Activated CD4-positive, CD25-positive, alpha-beta regulatory T cell treated with anti-CD3 and anti-CD28 coated beads, Interleukin-2, amount 50 U/mL, for 24 hours (primary cell): ENCODE measurements around the gene MPPED2.

ENCODE experiments used
- ATAC-seq, 2 donors: fragments of 150-1000 bp; cut with Tn5 transposase; one replicate each; pipeline ENCODE4 v1.10.0; 2021; ENCODE audit warnings: mild to moderate bottlenecking in 1 of 2, moderate library complexity in 1 of 2

MPPED2 gene

DNA sequence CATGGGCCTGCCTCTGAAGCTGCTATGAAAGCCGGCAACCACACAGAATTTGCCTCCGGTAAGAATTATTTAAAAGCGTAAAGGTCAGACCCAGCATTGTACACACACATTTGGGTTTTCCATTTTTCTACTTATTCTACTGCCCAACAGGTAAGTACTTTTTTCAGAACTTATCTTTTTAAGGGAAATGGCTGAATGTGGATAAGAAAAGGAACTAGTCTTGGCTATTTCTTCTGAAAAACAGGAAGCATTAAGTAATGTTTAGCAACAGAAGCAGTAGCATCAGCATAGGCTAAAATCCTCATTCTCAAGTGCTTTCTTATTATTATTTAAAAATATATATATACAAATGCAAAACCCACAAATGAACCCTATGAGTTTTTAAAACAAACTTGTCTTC is 103.1 kb downstream of the MPPED2 start:
- ATAC-seq = no peak

DNA sequence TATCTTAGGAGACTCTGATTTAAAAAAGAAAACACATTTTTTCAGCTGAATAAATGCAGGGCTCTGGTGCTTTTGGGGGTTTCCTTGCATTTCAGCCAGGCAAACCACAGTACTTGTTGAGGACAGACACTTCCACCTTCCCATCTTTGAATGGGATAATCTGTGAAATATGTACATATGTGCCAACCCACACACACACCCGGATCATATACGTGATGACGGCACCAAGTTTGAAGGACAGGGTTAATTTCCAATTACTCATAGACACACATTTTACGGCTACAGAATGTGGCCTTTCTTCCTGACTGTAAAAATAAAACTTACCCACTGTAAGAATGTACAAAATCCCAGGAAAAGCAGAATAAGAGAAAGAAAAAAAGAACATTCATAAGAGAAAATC is 104.4 kb downstream of the MPPED2 start:
- no peak for ATAC-seq

DNA sequence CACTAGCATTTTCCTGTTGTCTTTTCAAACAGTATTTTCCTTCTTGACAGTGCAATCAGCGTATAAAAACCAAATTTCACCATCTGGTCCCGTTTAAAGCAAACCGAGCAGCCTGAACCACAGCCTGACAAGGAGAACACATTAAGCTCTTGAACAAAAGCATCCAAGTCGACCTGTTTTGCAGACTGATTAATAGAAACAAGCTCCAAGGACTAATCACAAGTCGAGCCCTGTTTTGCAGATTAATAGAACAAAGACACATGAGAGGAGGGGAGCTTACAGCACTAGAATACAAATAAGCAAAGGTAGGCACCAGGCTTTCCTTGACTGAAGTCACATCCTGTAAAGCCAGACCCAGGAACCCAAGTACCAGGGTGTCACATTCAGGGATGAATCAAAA is 104.8 kb downstream of the MPPED2 start:
- ATAC-seq = no peak

DNA sequence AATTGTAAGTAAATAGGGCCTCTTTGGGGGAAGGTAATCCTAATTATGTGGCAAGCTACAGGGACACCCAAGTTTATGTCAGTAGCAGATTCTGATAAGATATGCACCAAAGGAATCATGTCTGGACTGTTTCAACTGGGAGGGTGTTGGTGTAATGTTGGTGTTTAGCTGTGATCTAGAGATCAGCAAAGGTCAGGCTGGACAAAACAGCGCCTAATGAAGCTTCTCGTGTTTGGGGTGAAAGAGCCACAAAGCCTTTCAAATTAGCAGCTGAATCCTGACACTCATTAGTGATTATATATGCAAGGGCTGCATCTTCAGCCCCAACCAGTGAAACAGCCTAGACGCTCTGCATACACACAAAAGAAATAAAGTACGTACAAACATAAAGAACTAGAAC is 106.3 kb downstream of the MPPED2 start:
- ATAC-seq = no peak

DNA sequence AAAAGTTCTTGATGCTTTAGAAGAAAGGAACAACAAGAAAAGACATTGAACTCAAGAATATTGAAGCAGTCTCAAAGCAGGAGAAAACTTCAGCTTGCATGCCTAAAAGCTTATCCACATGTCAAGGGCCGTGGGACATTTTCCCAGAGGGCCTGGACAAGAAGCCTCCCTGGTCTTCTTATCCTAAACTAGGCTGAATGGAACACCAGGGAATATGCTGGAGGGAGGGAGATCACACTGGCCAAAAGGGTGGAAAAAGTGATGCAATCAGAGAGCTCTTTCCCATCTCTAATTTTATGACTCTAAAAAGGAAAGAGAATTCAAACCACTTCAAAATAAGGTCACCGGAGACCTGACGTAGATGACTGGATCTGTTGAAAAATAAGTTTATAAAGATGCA is 107.2 kb downstream of the MPPED2 start:
- ATAC-seq = no peak

DNA sequence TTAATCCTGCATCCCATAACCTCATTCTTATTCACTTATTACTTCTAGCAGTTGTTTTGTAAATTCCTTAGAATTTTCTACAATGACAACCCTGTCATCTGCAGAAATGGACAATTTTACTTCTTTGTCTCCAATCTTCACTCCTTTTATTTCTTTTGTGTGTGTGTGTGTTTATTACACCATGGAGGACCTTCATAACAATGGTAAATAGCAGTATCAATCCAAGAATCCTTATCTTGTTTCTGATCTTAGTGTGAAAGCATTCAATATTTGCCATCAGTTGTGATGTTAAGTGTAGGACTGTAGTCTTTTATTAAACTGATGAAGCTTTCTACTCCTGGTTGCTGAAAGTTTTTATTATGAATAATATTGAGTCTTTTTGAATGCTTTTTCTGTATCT is 109.1 kb downstream of the MPPED2 start:
- ATAC-seq = no peak

DNA sequence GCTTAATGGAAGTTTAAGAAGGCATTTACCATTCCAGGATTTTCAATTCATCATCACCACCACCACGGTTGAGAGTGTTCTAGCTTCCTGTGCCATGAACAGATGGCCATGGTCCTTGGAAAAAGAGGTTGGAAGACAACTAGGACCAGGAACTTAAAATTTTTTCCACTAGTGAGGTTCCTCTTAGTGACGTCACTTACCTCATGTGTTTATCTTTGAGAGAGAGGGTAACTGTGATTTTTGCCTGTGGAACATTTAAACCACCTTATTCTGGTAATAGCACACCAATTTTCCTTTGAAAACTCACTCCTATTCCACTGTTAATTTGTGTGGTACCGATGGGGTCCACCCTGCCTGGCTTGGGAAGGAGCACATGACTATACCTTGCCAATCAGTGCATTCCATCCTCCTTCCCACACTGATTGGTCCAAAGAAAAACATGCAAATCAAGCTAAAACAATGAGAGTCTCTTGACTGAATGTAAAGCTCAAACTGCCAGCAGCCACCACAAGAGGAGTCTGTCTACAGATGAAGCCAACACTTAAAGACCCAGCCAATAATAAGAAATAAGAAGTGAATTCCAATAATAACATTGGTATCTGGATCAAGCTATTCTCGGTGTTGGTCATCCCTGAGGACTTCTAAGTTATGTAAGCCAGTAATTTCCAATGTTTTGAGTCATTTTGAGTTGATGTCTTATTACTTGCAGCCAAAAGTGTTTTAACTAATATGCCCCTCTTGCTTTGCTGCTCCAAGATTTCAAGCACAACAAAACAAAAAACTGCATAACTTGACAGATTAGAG is 111.8 kb downstream of the MPPED2 start:
- ATAC-seq = no peak

DNA sequence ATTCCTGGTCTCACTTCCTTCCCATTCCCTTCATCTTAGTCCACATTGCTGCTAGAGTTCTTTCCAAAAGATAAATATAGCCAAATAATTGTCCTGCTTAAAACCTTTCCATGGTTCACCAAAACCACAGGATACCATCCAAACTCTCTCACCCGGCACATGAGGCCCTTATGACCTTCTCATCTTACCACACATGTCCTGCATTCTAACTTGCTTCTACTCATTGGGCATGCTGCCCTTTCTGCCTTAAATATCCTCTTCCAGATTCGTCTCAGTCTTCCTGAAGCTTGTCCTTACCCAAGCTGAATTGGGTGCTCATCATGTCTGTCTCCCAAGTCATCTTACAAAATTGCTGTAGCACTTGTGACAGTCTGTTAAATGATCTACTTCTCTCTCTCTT is 114.9 kb downstream of the MPPED2 start:
- ATAC-seq = no peak

DNA sequence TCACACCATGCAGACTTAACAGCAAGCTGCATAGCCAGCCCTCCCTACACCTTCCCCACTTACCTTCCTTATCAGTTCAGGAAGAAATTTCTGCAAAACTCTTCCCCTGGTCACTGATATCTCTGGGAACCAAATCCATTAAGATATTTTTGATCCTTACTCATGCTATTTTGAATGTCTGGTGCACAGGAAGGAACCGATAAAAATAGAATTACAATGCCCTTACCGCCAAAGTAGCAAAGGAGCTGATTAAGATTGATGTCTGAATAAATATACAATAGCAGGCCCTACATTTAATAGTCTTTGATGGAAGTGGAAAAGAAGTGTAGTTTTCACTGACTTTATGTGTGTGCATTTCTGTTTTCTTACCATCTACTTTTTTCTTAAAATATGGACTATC is 117.3 kb downstream of the MPPED2 start:
- no peak for ATAC-seq

DNA sequence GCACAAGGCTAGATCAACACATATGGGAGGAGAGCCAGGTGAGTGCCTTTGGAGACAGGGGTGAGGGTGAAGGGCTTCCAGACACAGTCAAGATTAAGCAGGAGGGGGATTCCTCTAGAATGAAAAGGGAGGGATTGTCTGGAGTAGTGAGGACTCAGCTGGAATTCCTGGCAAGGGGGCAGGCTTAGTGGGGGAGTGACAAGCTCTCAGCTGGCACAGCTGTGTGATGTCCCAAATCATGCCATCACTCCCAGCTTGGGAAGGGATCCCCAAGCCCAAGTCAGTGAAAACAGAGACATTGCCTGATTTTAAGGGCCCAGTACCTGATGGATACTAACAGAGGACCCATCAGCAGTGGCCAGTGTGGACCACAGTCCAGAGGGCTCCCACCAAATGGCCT is 119.0 kb downstream of the MPPED2 start:
- no peak for ATAC-seq

DNA sequence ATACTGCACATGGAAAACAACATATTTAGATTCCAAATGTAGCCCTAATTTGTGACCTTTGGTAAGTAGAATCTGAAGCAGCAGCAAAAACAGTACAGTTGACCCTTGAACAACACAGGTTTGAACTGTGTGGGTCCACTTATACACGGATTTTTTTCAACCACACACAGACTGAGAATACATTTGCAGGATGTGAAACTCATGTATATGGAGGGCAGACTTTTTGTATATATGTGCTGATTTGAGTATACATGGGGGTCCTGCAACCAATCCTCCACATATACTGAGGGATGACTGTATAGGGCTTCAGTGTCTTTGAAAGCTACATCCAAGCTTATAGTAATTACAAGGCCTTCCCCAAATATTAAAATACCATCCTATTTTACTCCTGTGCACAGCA is 120.5 kb downstream of the MPPED2 start:
- ATAC-seq = no peak

DNA sequence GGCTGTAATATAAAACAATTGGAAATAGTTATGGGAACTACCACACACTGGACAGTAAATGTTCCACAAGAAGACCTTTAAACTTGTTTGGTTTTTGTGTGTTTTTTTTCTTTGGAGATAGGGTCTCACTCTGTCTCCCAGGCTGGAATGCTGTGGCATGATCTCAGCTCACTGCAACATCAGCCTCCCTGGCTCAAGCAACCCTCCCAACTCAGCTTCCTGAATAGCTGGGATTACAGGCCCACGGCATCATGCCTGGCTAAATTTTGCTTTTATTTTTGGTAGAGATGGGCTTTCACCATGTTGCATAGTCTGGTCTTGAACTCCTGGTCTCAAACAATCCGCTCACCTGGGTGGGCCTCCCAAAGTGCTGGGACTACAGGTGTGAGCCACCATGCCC is 121.0 kb downstream of the MPPED2 start:
- no peak for ATAC-seq

DNA sequence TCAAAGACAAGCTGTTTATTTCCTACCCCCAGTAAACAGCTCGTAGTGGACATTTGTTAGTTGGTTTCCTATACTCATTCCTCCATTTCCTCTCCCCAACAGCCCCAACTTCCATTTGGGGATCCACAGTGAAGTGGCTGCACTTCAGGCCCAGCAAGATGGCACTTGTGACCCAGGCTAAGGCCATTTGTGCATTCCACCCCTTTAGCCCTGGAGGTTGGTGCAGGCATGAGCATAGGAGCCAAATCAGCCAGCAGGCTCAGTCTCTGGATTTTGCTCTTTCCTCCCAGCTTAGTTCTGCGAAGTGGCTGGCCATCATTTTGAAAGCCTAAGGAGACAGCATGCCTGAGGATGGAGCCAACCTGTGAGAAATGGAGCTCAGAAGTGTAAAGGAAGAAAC is 122.9 kb downstream of the MPPED2 start:
- ATAC-seq = no peak

DNA sequence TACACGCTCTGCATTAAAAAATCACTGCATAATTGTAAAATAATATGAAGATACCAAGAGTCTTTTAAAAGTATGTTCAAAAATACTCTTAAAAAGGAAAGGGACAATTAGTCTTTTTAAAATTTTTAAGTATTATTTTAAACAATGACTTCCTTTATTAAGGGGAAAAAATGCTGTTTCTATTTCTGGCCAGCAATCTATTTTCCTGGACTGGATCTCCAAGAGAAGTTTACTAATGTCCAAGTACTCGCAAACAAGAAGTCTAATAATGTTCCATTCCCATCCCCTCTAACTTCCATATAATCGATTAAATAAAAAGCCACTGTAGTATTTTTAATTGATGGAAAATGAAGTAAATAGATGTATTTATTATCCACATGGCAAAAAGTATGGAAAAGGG is 123.7 kb downstream of the MPPED2 start:
- no peak for ATAC-seq

DNA sequence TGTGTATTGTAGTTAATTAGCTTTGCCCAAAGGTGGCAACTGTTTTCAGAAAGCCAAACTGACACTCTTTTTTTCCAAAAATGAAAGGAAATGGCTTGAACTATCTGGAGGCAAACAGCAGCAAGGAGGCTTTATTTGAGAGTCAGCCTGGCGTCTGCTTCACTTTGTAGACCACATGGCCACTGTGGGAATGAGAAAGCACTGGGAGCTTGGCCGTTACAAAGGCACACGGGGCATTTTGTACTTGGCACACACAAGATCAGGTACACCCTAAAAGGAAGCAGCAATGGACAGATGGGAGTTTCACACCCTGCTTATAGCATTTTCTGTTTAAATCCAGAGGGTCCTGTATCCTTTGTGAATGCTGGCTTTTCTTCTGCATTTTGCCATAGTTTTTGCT is 126.3 kb downstream of the MPPED2 start:
- ATAC-seq = no peak

DNA sequence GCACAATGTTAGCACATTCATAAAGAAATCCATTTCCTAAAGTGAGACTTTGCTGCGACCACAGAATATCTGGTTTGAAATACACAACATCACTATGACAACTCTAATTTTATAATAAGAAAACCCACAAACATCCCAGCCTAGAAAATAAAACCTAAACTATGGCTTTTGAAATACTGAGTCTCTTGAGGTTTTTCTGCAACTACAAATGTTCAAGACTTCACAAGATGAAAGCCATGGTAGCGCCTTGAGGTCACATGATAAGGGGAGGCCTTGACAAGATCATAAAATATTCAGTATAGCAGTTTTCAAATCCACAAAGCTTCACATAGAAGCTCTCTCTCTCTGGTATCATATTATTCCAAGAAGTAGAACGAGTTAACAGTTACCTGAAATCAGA is 126.8 kb downstream of the MPPED2 start:
- ATAC-seq = no peak

DNA sequence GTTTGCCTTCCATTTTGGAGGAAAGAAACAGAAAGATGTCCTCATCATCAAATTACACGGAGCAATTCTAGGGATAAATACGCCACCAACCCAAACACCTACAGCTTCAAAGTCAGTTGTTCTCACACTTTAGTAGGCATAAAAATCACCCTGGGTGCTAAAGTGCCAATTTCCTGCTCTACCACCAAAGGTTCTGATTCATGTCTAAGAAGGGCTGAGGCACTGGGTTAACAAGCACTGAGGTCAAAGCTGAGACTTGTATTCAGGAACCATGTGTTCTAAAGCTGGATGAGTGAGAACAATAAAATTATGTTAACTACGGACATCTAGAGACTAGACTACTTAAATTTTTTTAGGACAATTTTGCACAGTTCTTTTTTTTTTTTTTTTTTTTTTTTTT is 127.6 kb downstream of the MPPED2 start:
- ATAC-seq = no peak

DNA sequence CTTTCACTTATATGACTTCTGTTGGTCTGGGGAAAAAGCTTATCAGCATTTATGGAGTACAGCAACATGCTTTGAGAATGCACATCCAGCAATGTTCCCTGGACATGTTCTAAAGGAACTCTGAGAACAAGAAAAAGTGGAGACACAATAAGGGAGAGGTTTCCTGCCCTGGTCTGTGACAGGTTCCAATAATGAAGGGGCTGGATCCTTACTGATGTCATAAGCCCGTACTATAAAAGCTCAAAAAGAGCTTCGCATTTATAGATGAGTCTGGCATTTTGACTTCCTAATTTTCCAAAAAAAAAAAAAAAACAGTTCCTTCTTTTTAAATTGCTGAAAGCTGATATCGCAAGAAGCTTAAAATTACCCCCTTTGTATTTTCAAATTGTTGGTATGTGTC is 129.1 kb downstream of the MPPED2 start:
- ATAC-seq = no peak

DNA sequence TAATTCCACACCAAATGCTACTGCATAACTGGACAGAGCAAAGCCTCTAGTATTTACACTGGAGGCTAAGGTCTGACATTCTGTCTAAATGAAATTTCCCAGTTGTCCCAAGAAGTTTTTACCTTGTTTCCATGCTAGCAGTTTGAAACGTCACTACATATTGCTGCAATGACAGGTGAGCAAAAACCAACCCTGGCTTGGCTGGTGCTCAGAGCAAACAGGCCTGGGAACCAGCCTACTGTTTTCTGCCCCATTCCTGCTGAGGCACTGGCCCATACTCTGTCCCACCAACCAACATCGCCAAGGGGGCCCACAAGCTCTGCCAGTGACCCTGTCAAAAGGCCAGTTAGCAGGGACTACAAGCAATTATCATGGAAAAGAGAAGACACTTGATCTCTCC is 131.1 kb downstream of the MPPED2 start:
- no peak for ATAC-seq

DNA sequence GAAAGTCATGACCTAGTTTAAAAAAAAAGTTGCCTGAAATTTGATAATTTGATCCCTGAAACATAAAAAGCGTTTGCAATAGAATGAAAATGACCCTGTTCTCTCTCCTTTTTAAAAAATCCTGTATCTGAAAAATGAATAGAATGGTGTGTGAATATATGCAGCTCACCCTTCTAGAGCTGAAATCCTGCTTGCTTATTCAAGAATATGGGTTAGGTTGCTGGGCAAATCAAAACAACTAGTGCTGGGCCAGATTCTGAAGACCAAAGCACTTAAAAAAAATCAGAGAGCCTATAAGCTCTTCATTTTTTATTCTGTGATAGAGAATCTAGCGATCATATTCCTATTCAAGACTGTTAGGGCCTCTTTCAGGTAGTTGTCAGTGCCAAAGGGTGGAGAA is 131.6 kb downstream of the MPPED2 start:
- ATAC-seq = no peak

DNA sequence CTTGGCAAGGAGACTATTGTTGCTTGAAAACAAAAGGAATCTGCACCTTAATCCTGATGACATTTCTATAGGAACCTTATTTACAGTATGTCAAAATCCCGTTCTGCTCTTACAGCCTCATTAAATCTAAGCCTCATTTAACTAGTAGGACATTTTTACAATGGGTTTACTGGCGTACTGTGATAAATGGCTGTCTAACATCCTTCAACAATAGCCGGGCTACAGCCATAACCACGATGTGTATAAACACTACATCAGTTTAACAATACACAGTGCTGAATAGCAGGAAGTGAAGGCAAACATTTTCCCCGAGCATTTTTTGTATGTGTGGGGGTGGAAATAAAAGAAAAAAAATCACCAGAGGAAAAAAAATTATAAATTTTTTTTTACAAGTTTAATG is 132.0 kb downstream of the MPPED2 start:
- ATAC-seq = no peak

DNA sequence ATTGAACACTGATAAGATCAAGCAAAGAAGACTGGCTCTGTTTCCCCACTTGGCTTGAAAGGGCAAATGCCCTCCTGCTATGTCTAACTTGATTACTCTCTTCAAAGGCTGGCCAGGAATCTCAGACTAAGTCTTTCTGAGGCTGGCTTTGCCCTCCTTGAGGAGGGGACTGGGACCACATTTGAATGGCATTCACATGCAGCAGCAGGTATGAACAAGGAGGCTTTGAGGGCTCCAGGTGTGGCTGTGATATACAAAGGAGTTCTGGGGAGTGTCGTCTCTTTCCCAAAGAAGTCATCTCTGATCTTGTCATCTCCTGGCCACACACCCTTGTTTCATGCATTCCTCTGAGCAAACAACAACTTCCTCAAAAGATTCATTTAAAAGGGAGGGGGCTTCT is 132.4 kb downstream of the MPPED2 start:
- ATAC-seq = no peak

DNA sequence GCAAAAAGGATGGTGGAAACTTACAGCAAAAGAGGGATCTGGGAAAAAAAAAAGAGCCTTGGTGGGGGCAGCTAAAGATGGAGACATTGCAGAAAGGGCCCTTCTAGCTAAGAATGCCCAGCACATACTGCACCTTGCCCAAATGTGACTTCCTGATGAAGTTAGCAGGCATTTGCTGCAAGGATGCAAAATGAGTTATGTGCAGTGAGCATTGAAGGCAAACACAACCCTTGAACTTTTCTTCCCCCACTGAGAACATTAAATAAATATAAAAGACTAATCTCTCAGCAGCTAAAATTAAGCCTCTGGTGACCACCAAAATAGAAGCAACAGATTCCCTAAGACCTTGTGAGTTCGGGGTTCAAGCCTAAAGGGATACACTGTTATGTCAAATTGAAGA is 133.3 kb downstream of the MPPED2 start:
- ATAC-seq = no peak

DNA sequence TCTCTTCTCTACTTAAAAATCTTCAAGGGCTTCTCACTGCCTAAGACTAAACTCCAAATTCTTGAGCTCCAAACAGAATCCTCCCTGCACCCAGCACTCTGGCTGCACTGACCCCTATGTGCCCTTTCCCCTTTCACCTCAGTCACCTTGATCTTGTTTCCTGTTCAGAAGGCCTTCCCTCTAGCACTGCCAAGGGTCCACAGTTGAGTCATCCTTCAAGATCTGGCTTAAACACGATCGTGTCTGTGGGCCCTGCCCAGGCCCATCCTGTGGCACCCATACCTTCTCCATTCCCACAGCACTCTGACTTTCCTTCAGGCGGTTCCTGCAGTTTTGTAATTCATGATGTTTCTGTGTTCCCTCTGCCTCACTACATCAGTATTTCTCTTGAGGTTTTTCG is 134.0 kb downstream of the MPPED2 start:
- no peak for ATAC-seq

DNA sequence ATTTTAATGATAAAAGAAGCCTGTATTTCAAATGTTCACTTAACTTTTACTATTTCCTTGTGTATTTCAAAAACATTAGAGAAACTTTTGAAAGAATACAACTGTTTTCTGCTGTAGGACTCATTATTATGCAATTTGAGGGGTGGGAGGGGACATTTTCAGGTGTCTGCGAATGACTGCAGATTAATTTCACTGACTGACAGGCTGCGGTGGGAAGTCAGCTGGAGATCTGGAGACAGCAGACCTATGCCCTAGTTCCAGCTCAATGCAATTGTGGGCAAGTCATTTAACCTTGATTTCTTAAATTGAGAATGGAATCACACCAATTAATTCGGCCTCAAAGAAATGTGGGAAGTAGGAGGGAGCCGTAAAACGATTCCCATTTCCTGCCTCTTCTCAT is 134.5 kb downstream of the MPPED2 start:
- no peak for ATAC-seq
